Chondrocyte (in vitro differentiated cells): Measurements from ENCODE around the gene COG5. TPM values are rescaled to one million over a fixed set of nuclear protein-coding genes. Genes with fewer than 3 reads are reported as not detected.

Experiments used
- DNase-seq: peaks from one replicate; pipeline ENCODE4 v3.0.0; 2021; ENCODE audit warnings: mixed read lengths, low spot score
- H3K27ac Mint-ChIP-seq: one replicate; pipeline ENCODE4 v1.8.0; 2021; ENCODE audit warnings: mild to moderate bottlenecking, moderate library complexity, mixed read lengths; ENCODE audit not compliant: unreplicated experiment
- H3K27me3 Mint-ChIP-seq: 2 replicates; pipeline ENCODE4 v1.8.0; 2021; ENCODE audit warnings: low read depth, mixed read lengths
- H3K36me3 Mint-ChIP-seq: 2 replicates; pipeline ENCODE4 v1.8.0; 2021; ENCODE audit warnings: low read depth, mixed read lengths
- H3K4me1 Mint-ChIP-seq: 2 replicates; pipeline ENCODE4 v1.8.0; 2021; ENCODE audit warnings: low read depth, mild to moderate bottlenecking, mixed read lengths
- H3K4me3 Mint-ChIP-seq: one replicate; pipeline ENCODE4 v1.8.0; 2021; ENCODE audit warnings: mild to moderate bottlenecking, moderate library complexity, mixed read lengths; ENCODE audit not compliant: unreplicated experiment
- H3K9me3 Mint-ChIP-seq: 2 replicates; pipeline ENCODE4 v1.8.0; 2021; ENCODE audit warnings: low read depth, mixed read lengths
- CTCF ChIP-seq: fragments of 200-600 bp; sonication (generic); IDR thresholded peaks from 2 replicates; pipeline ENCODE4 v1.5.0; 2021; ENCODE audit warnings: antibody characterized with exemption, mild to moderate bottlenecking, moderate library complexity
- total RNA-seq: library from RNA; stranded (reverse); gene quantifications from 3 replicates; pipeline ENCODE4 v1.2.1, GENCODE V29; 2021

Gene COG5
- total RNA-seq, 1 donor from 2014 or later: 52.8 TPM

DNA sequence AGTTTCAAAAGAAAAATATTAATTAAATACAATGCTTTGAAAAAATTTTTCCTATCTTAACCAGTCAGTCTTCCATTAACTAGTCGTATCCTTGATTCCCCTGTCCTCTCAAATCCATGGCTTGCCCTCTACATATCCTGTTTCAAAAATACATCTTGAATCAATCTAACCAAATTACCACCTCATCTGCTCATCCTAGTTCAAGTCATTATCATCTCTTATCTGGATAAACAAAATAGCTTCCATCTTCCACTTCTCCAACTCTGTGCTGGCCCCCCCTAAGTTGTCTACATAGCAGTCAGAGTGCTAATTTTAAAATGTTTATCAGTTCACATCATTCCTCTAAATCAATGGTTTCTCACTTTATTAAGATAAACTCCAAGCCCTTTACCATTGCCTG is 269.5 kb downstream of the COG5 start:
- no peak for DNase-seq
- H3K27ac Mint-ChIP-seq: no peak overlapping the region
- H3K9me3 Mint-ChIP-seq: peaks cover 11% of the 10 kb centered on the region
- no peak for TF ChIP-seq CTCF
- H3K4me1 Mint-ChIP-seq: no peaks in the 10 kb centered on the region
- H3K4me3 Mint-ChIP-seq: no peak overlapping the region
- H3K36me3 Mint-ChIP-seq: peaks cover 30% of the 10 kb centered on the region
- no peaks in the 10 kb centered on the region for H3K27me3 Mint-ChIP-seq

GRCh38 chr7:107292591-107292990 is 271.1 kb downstream of the COG5 start:
- H3K27me3 Mint-ChIP-seq: no peaks in the 10 kb centered on the region
- H3K4me3 Mint-ChIP-seq: no peak overlapping the region
- TF ChIP-seq CTCF: no peak
- H3K36me3 Mint-ChIP-seq: peaks cover 30% of the 10 kb centered on the region
- H3K9me3 Mint-ChIP-seq: peaks cover 13% of the 10 kb centered on the region
- H3K4me1 Mint-ChIP-seq: no peaks in the 10 kb centered on the region
- no peak overlapping the region for H3K27ac Mint-ChIP-seq
- DNase-seq: no peak

- Mint-ChIP-seq H3K36me3 (peaks cover 33% of the 10 kb centered on the region), H3K27ac (no peak overlapping the region), H3K27me3 (no peaks in the 10 kb centered on the region), H3K4me3 (no peak overlapping the region), H3K4me1 (no peaks in the 10 kb centered on the region), H3K9me3 (peaks cover 13% of the 10 kb centered on the region)
- DNase-seq: no peak
- TF ChIP-seq CTCF: no peak
Measured at GRCh38 chr7:107291434-107291833, 272.3 kb downstream of the COG5 start.

DNA sequence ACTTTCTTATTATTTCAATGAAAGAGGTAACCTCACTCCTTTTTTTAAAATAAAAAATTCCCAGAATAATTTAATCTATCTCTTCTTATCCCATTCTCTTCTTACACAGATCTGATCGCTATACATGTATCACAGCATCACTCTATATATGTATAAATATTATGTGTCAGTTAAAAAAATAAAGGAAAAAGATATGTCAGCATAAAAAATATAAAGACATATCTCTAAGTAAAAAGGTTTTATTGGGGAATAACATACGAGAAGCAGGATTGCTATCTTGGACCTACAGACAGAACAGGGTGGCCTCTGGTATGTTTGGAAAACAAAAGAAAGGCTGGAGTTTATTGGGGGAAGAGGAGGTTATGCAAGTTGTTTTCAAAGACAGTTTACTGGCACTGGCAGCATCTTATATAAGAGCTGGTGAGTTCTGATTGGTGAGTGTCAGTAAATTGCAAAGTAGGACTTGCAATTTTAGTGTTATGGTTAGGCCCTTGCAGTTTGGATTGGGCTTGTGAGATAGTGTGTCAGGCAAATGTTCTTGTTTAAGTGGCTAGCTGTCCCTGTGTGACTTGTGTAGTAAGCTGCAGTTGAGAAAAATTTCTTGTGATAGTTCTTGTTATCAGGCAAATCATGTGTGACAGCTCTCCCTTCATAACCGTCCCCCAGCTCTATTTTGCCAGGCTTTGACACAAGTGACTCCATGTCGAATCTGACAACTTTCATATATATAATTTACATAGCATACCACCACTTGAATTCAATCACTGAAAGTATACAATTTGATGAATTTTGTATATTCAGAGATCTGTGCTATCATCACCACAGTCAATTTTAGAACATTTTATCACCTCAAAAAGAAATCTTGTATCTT is 276.7 kb downstream of the COG5 start:
- no peaks in the 10 kb centered on the region for H3K4me1 Mint-ChIP-seq
- peaks cover 22% of the 10 kb centered on the region for H3K36me3 Mint-ChIP-seq
- H3K4me3 Mint-ChIP-seq: no peak overlapping the region
- H3K27me3 Mint-ChIP-seq: no peaks in the 10 kb centered on the region
- TF ChIP-seq CTCF: no peak
- H3K9me3 Mint-ChIP-seq: peaks cover 13% of the 10 kb centered on the region
- no peak for DNase-seq
- H3K27ac Mint-ChIP-seq: no peak overlapping the region

DNA sequence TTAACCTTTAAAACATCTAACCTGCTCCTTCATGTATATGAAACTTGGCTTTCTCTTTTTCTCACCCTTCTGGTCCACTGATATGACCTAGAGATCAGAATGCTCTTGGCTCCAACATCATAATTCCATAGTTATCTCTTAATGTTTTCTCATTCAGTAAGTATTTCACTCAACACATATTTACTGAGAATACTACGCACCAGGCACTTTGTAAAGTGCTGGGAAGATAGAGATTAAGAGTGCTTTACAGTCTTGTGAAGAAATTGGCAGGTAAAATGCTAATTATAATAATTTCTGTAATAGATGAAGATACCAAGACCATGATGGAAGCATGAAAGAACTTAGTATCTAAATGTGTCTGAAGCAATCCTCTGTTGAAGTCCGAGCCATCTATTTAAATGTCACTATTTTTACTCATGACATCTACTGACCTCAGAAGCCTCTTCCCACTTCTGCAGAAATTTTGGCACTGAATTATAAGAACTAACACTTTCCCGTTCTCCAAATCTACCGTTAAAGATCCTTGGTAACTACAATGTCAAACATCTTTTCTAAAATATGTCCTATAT is 278.7 kb downstream of the COG5 start:
- Mint-ChIP-seq H3K4me1 (no peaks in the 10 kb centered on the region), H3K27me3 (no peaks in the 10 kb centered on the region), H3K9me3 (peaks cover 3% of the 10 kb centered on the region), H3K36me3 (peaks cover 8% of the 10 kb centered on the region), H3K4me3 (no peak overlapping the region), H3K27ac (no peak overlapping the region)
- TF ChIP-seq CTCF: no peak
- DNase-seq: no peak
